Coronary artery (tissue), 2 donors: ENCODE data around the gene PNPLA2.

ENCODE experiments used
- DNase-seq: peaks from one replicate; pipeline ENCODE4 v3.0.0-alpha.2; 2017; ENCODE audit warnings: low spot score
- H3K27ac ChIP-seq, 2 donors: fragments of 200-600 bp; sonication (generic); one replicate each; pipeline ENCODE4 v1.5.1; 2016 to 2019
- H3K4me3 ChIP-seq: fragments of 200-600 bp; sonication (generic); 2 replicates; pipeline ENCODE4 v1.5.1; 2016; ENCODE audit warnings: mild to moderate bottlenecking, moderate library complexity
- CTCF ChIP-seq: fragments of 200-600 bp; sonication (generic); IDR thresholded peaks from one replicate; pipeline ENCODE4 v1.5.1; 2019; ENCODE audit warnings: antibody characterized with exemption

PNPLA2 gene

GRCh38 chr11:802693-803466, 15.8 kb upstream of the PNPLA2 start:
- no peak overlapping the region for H3K4me3 ChIP-seq
- DNase-seq: no peak
- H3K27ac ChIP-seq: no peak overlapping the region
- TF ChIP-seq CTCF: no peak

GRCh38 chr11:803467-803742, 15.3 kb upstream of the PNPLA2 start:
- DNase-seq: no peak
- H3K4me3 ChIP-seq: no peak overlapping the region
- no peak overlapping the region for H3K27ac ChIP-seq
- no peak for TF ChIP-seq CTCF

GRCh38 chr11:803770-804598, 14.7 kb upstream of the PNPLA2 start:
- no peak for TF ChIP-seq CTCF
- DNase-seq: no peak
- Histone ChIP-seq H3K27ac (peak overlapping the region in 1 of 2 donors; percentile 95), H3K4me3 (peak overlapping the region; percentile 78)

- no peak for TF ChIP-seq CTCF
- DNase-seq: no peak
- peak overlapping the region; percentile 72 to 95 for H3K27ac ChIP-seq
- peak overlapping the region; percentile 78 for H3K4me3 ChIP-seq
Observed at GRCh38 chr11:804599-804964, 14.1 kb upstream of the PNPLA2 start.

GRCh38 chr11:808427-809286, 10.1 kb upstream of the PNPLA2 start:
- no peak for TF ChIP-seq CTCF
- Histone ChIP-seq H3K4me3 (peak overlapping the region; percentile 93), H3K27ac (peak overlapping the region; percentile 94 to 97)
- DNase-seq: no peak

- no peak for TF ChIP-seq CTCF
Observed at GRCh38 chr11:809287-810039, 9.3 kb upstream of the PNPLA2 start, which contains the start of gene RPLP2. RPLP2 (plus strand) TSS chr11:809967; CDS start chr11:810235, 268 bp downstream.

More at GRCh38 chr11:809287-810039, 9.3 kb upstream of the PNPLA2 start, which contains the start of gene RPLP2:
- Histone ChIP-seq H3K27ac (peak within 1 kb of the TSS; percentile 94 to 97), H3K4me3 (peak within 1 kb of the TSS; percentile 93)
- peak; percentile 99 for DNase-seq
